DOHH2 (cell line): ENCODE data around the gene YIPF6.

ENCODE experiments used
- H3F3A ChIP-seq: fragments of 200-600 bp; sonication (generic), shearing (Covaris generic); 2 replicates; pipeline ENCODE4 v1.6.0; 2016; ENCODE audit warnings: antibody characterized with exemption, mild to moderate bottlenecking; ENCODE audit not compliant: control insufficient read depth, insufficient read depth
- H3K27ac ChIP-seq: fragments of 200-600 bp; sonication (generic); 2 replicates; pipeline ENCODE4 v1.5.1; 2014; ENCODE audit warnings: low read depth, mild to moderate bottlenecking, low read length, moderate library complexity
- H3K27me3 ChIP-seq: fragments of 200-600 bp; sonication (generic); 2 replicates; pipeline ENCODE4 v1.6.1; 2014; ENCODE audit warnings: mild to moderate bottlenecking, low read length, mixed read lengths; ENCODE audit not compliant: control insufficient read depth
- H3K36me3 ChIP-seq: fragments of 200-600 bp; sonication (generic); 2 replicates; pipeline ENCODE4 v1.6.1; 2014; ENCODE audit warnings: mild to moderate bottlenecking, low read length, moderate library complexity, mixed read lengths; ENCODE audit not compliant: control insufficient read depth
- H3K4me1 ChIP-seq: fragments of 200-600 bp; sonication (generic); 2 replicates; pipeline ENCODE4 v1.6.1; 2014; ENCODE audit warnings: mild to moderate bottlenecking, low read length, mixed read lengths; ENCODE audit not compliant: control insufficient read depth
- H3K4me2 ChIP-seq: fragments of 200-600 bp; sonication (generic); 2 replicates; pipeline ENCODE4 v1.6.0; 2014; ENCODE audit warnings: mild to moderate bottlenecking, low read length, moderate library complexity
- H3K4me3 ChIP-seq: fragments of 200-600 bp; sonication (generic); 2 replicates; pipeline ENCODE4 v1.5.1; 2014; ENCODE audit warnings: mild to moderate bottlenecking, low read length, mixed read lengths
- H3K79me2 ChIP-seq: fragments of 200-600 bp; sonication (generic); 2 replicates; pipeline ENCODE4 v1.6.1; 2014; ENCODE audit warnings: mild to moderate bottlenecking, low read length, mixed read lengths; ENCODE audit not compliant: control insufficient read depth
- H3K9me2 ChIP-seq: fragments of 200-600 bp; sonication (generic); replicated peaks from 2 replicates; pipeline ENCODE4 v1.6.1; 2014; ENCODE audit warnings: mild to moderate bottlenecking, low read length, mixed read lengths; ENCODE audit not compliant: control insufficient read depth
- H3K9me3 ChIP-seq: fragments of 200-600 bp; sonication (generic); 2 replicates; pipeline ENCODE4 v1.6.1; 2014; ENCODE audit warnings: antibody characterized with exemption, low read length, mixed read lengths; ENCODE audit not compliant: control insufficient read depth, insufficient read depth
- H4K20me1 ChIP-seq: fragments of 200-600 bp; sonication (generic); 2 replicates; pipeline ENCODE4 v1.6.0; 2014; ENCODE audit warnings: low read depth, mild to moderate bottlenecking, antibody characterized with exemption, low read length, moderate library complexity; ENCODE audit not compliant: control insufficient read depth, insufficient read depth
- EZH2phosphoT487 ChIP-seq: fragments of 200-600 bp; sonication (generic); IDR thresholded peaks from 2 replicates; pipeline ENCODE4 v1.6.1; 2017; ENCODE audit warnings: borderline replicate concordance, mild to moderate bottlenecking, antibody characterized with exemption, low read length, moderate library complexity, mixed read lengths
- TF ChIP-seq, protein P1 (sequence below): fragments of 200-600 bp; sonication (generic); IDR thresholded peaks from one replicate; pipeline ENCODE4 v1.5.1; 2014; ENCODE audit warnings: antibody characterized with exemption, mild to moderate bottlenecking, low read depth, low read length; ENCODE audit not compliant: poor library complexity, severe bottlenecking

Gene YIPF6

DNA sequence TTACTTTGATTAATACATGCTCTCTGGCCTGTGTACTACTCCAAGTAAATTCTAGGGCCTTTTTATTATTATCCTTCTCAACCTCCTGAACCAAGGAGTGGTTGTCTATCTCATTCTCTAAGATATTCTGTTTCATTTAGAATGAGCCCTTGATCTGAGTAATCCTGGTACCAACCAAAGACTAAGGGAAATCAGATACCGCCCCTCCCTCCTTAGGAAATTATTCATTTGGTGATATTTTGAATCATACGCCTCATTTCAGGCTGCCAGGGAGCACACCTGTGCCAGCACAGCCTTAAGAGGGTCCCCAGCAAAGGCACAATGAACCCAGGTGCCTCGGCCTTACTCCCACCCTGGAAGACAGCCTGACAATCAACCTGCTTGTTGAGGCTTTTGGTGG, 75.4 kb downstream of the YIPF6 start:
- Histone ChIP-seq H3K27ac (no peak overlapping the region), H3K4me2 (no peak overlapping the region), H3K9me3 (no peaks in the 10 kb centered on the region), H3K27me3 (no peaks in the 10 kb centered on the region), H3K4me1 (no peaks in the 10 kb centered on the region), H4K20me1 (no peaks in the 10 kb centered on the region), H3K4me3 (no peak overlapping the region), H3F3A (no peaks in the 10 kb centered on the region), H3K9me2 (no peaks in the 10 kb centered on the region), H3K36me3 (no peaks in the 10 kb centered on the region), H3K79me2 (no peaks in the 10 kb centered on the region)
- TF ChIP-seq EZH2phosphoT487: no peak
- TF ChIP-seq, protein P1, sequence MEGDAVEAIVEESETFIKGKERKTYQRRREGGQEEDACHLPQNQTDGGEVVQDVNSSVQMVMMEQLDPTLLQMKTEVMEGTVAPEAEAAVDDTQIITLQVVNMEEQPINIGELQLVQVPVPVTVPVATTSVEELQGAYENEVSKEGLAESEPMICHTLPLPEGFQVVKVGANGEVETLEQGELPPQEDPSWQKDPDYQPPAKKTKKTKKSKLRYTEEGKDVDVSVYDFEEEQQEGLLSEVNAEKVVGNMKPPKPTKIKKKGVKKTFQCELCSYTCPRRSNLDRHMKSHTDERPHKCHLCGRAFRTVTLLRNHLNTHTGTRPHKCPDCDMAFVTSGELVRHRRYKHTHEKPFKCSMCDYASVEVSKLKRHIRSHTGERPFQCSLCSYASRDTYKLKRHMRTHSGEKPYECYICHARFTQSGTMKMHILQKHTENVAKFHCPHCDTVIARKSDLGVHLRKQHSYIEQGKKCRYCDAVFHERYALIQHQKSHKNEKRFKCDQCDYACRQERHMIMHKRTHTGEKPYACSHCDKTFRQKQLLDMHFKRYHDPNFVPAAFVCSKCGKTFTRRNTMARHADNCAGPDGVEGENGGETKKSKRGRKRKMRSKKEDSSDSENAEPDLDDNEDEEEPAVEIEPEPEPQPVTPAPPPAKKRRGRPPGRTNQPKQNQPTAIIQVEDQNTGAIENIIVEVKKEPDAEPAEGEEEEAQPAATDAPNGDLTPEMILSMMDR: no peak

DNA sequence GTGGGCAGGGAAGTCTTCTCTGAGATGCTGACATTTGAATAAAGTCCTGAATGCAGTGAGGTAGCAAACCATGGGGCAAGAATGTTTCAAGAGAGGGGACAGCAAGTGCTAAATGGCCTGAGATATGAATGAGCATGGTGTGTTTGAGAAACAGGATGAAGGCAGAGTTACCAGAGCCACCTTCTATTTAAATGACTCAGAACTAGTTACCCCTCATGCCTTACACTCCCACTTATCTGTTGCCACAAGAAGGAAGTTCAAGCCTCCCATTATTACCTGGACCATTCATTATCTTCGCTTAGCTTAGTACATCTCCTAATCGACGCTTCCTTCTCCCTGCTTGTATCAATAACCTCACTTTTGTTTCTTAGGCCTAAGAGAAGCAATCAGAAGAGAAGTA, 81.0 kb downstream of the YIPF6 start:
- H3K9me3 ChIP-seq: no peaks in the 10 kb centered on the region
- TF ChIP-seq, protein P1: no peak
- no peak for TF ChIP-seq EZH2phosphoT487
- no peaks in the 10 kb centered on the region for H3F3A ChIP-seq
- H3K4me2 ChIP-seq: no peak overlapping the region
- no peak overlapping the region for H3K4me3 ChIP-seq
- H3K27ac ChIP-seq: no peak overlapping the region
- H3K36me3 ChIP-seq: no peaks in the 10 kb centered on the region
- H3K27me3 ChIP-seq: no peaks in the 10 kb centered on the region
- no peaks in the 10 kb centered on the region for H3K4me1 ChIP-seq
- H3K79me2 ChIP-seq: no peaks in the 10 kb centered on the region
- no peaks in the 10 kb centered on the region for H3K9me2 ChIP-seq
- H4K20me1 ChIP-seq: no peaks in the 10 kb centered on the region

DNA sequence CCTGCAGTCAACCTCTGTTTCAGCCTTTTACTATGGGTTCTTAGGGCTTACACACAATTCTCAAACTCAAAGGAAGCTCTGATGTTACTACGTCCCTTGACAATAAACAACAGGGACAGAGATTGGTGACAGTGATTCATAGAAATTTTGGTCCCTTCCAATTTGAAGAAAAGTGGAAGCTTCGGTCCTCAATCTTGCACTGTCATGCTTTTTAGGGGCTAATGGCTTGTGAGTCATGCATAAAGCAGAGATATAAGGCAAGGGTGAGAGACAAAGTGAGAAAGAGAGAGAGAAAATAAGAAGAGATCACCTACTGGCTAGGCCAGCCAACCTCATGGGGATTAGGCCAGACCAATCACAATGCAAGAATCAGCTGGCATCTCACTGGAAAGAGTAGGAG, 85.4 kb downstream of the YIPF6 start:
- Histone ChIP-seq H3K79me2 (no peaks in the 10 kb centered on the region), H3K4me1 (no peaks in the 10 kb centered on the region), H3K36me3 (no peaks in the 10 kb centered on the region), H3K4me3 (no peak overlapping the region), H3K9me3 (no peaks in the 10 kb centered on the region), H3K9me2 (no peaks in the 10 kb centered on the region), H4K20me1 (no peaks in the 10 kb centered on the region), H3F3A (no peaks in the 10 kb centered on the region), H3K27ac (no peak overlapping the region), H3K4me2 (no peak overlapping the region), H3K27me3 (no peaks in the 10 kb centered on the region)
- TF ChIP-seq EZH2phosphoT487: no peak
- TF ChIP-seq, protein P1: no peak
